Activated CD8-positive, alpha-beta T cell treated with anti-CD3 and anti-CD28 coated beads, Interleukin-2, amount 10 ng/mL, durations not matched to agents 7 days and 5 days (primary cell): ENCODE data around the gene RNF144A. TPM values are rescaled to one million over a fixed set of nuclear protein-coding genes. Genes with fewer than 3 reads are reported as not detected.

Experiments used
- ATAC-seq: fragments of 150-1000 bp; cut with Tn5 transposase; one replicate; pipeline ENCODE4 v1.10.0; 2021; ENCODE audit warnings: moderate library complexity
- CTCF ChIA-PET: fragments of 350-600 bp; sonication (Branson Sonifier 250); formaldehyde crosslinking; loops from one replicate; lab custom pipeline; 2021; ENCODE audit warnings: antibody characterized with exemption; lab: Charles Lee
- POLR2A ChIA-PET: fragments of 350-600 bp; sonication (Branson Sonifier 250); formaldehyde crosslinking; loops from one replicate; lab custom pipeline; 2021; ENCODE audit warnings: antibody characterized with exemption; lab: Charles Lee
- DNase-seq: peaks from one replicate; pipeline ENCODE4 v3.0.0-alpha.2; 2020
- H3K27ac Mint-ChIP-seq: one replicate; pipeline ENCODE4 v1.8.0; 2021; ENCODE audit warnings: mild to moderate bottlenecking, mixed read lengths
- H3K27me3 Mint-ChIP-seq: one replicate; pipeline ENCODE4 v1.8.0; 2021; ENCODE audit warnings: low read depth, mixed read lengths
- H3K36me3 Mint-ChIP-seq: one replicate; pipeline ENCODE4 v1.8.0; 2021; ENCODE audit warnings: low read depth, mixed read lengths
- H3K4me1 Mint-ChIP-seq: one replicate; pipeline ENCODE4 v1.8.0; 2021; ENCODE audit warnings: low read depth, mixed read lengths
- H3K4me3 Mint-ChIP-seq: one replicate; pipeline ENCODE4 v1.8.0; 2021; ENCODE audit warnings: mild to moderate bottlenecking, mixed read lengths
- H3K9me3 Mint-ChIP-seq: one replicate; pipeline ENCODE4 v1.8.0; 2022; ENCODE audit warnings: mixed read lengths; ENCODE audit not compliant: insufficient read depth
- total RNA-seq, 2 experiments: library from RNA; stranded (reverse); gene quantifications; one replicate each; pipeline ENCODE4 v1.2.3, GENCODE V29; 2021

The RNF144A gene
- total RNA-seq, 2 experiments from 2014 or later, result 76.9 to 87.0 TPM

GRCh38 chr2:7035884-7036283 is 118.7 kb downstream of the RNF144A start:
- ChIA-PET POLR2A (no interaction called here), CTCF (interaction anchor here (1.0 to 2.3 kb wide), 4 partner anchors 9 to 139 kb away, joined by 3 to 9 read pairs (median 4); no protein-coding TSS in a partner anchor)
- no peak for DNase-seq
- Mint-ChIP-seq H3K36me3 (peaks cover 75% of the 10 kb centered on the region), H3K9me3 (no peaks in the 10 kb centered on the region), H3K4me1 (no peaks in the 10 kb centered on the region), H3K27me3 (no peaks in the 10 kb centered on the region), H3K4me3 (no peak overlapping the region), H3K27ac (peak overlapping the region; percentile 33)
- ATAC-seq, result no peak

GRCh38 chr2:7037340-7038333 is 120.4 kb downstream of the RNF144A start:
- ATAC-seq (peak; percentile 71), DNase-seq (peak; percentile 59)
- Mint-ChIP-seq H3K27ac (no peak overlapping the region), H3K4me1 (no peaks in the 10 kb centered on the region), H3K9me3 (no peaks in the 10 kb centered on the region), H3K4me3 (no peak overlapping the region), H3K36me3 (peaks cover 72% of the 10 kb centered on the region), H3K27me3 (no peaks in the 10 kb centered on the region)
- ChIA-PET CTCF (no interaction called here), POLR2A (no interaction called here)

GRCh38 chr2:7040547-7040946 is 123.3 kb downstream of the RNF144A start:
- Mint-ChIP-seq H3K36me3 (peaks cover 72% of the 10 kb centered on the region), H3K27ac (peak overlapping the region; percentile 15)

GRCh38 chr2:7041421-7041820 is 124.2 kb downstream of the RNF144A start:
- ATAC-seq (no peak), DNase-seq (no peak)
- H3K4me1 Mint-ChIP-seq, result peaks cover 6% of the 10 kb centered on the region
- H3K4me3 Mint-ChIP-seq, result no peak overlapping the region
- CTCF ChIA-PET, result no interaction called here
- H3K36me3 Mint-ChIP-seq, result peaks cover 69% of the 10 kb centered on the region
- H3K27ac Mint-ChIP-seq, result no peak overlapping the region
- POLR2A ChIA-PET, result no interaction called here
- H3K9me3 Mint-ChIP-seq, result no peaks in the 10 kb centered on the region
- no peaks in the 10 kb centered on the region for H3K27me3 Mint-ChIP-seq

More at GRCh38 chr2:7040547-7040946, 123.3 kb downstream of the RNF144A start:
- Mint-ChIP-seq H3K4me3 (no peak overlapping the region), H3K4me1 (no peaks in the 10 kb centered on the region), H3K9me3 (no peaks in the 10 kb centered on the region), H3K27me3 (no peaks in the 10 kb centered on the region)
- ATAC-seq (no peak), DNase-seq (no peak)
- POLR2A ChIA-PET, result no interaction called here
- CTCF ChIA-PET, result interaction anchor here (1.3 kb wide), 1 partner anchor 14 kb away, joined by 3 read pairs; no protein-coding TSS in a partner anchor

GRCh38 chr2:7043690-7044089 is 126.5 kb downstream of the RNF144A start:
- Mint-ChIP-seq H3K27ac (no peak overlapping the region), H3K9me3 (no peaks in the 10 kb centered on the region), H3K36me3 (peaks cover 63% of the 10 kb centered on the region), H3K4me1 (peaks cover 10% of the 10 kb centered on the region), H3K27me3 (no peaks in the 10 kb centered on the region), H3K4me3 (no peak overlapping the region)
- CTCF ChIA-PET, result interaction anchor here (0.9 to 4.3 kb wide), 34 partner anchors 9 to 222 kb away, joined by 3 to 59 read pairs (median 6); partner anchors contain the start of genes CMPK2, RNF144A and RSAD2
- no peak for DNase-seq
- POLR2A ChIA-PET, result no interaction called here
- no peak for ATAC-seq

GRCh38 chr2:7044253-7045250 is 127.3 kb downstream of the RNF144A start:
- POLR2A ChIA-PET, result interaction anchor here (1.4 kb wide), 1 partner anchor 167 kb away, joined by 4 read pairs; the partner anchor contains the start of gene RSAD2
- Mint-ChIP-seq H3K9me3 (no peaks in the 10 kb centered on the region), H3K4me1 (peaks cover 10% of the 10 kb centered on the region), H3K27ac (no peak overlapping the region), H3K36me3 (peaks cover 59% of the 10 kb centered on the region), H3K27me3 (no peaks in the 10 kb centered on the region), H3K4me3 (no peak overlapping the region)
- CTCF ChIA-PET, result interaction anchor here (0.6 to 4.3 kb wide), 47 partner anchors 9 to 223 kb away, joined by 3 to 59 read pairs (median 5); partner anchors contain the start of genes CMPK2, RNF144A and RSAD2
- ATAC-seq (peak; percentile 60), DNase-seq (peak; percentile 69)

GRCh38 chr2:7045601-7046590 is 128.7 kb downstream of the RNF144A start:
- DNase-seq (no peak), ATAC-seq (no peak)
- Mint-ChIP-seq H3K27ac (no peak overlapping the region), H3K4me3 (no peak overlapping the region), H3K27me3 (no peaks in the 10 kb centered on the region), H3K36me3 (peaks cover 56% of the 10 kb centered on the region), H3K9me3 (no peaks in the 10 kb centered on the region), H3K4me1 (peaks cover 10% of the 10 kb centered on the region)
- POLR2A ChIA-PET, result interaction anchor here (0.6 to 1.4 kb wide), 2 partner anchors 12 to 168 kb away, joined by 4 to 5 read pairs; partner anchors contain the start of gene RSAD2
- CTCF ChIA-PET, result interaction anchor here (0.6 to 4.3 kb wide), 10 partner anchors 8 to 220 kb away, joined by 3 to 59 read pairs (median 14); no protein-coding TSS in a partner anchor

GRCh38 chr2:7047661-7048060 is 130.4 kb downstream of the RNF144A start:
- Mint-ChIP-seq H3K9me3 (no peaks in the 10 kb centered on the region), H3K27ac (peak overlapping the region; percentile 7), H3K36me3 (peaks cover 52% of the 10 kb centered on the region), H3K27me3 (no peaks in the 10 kb centered on the region), H3K4me3 (no peak overlapping the region), H3K4me1 (peaks cover 10% of the 10 kb centered on the region)
- CTCF ChIA-PET, result no interaction called here
- no peak for DNase-seq
- ATAC-seq, result no peak
- POLR2A ChIA-PET, result interaction anchor here (0.7 kb wide), 1 partner anchor 151 kb away, joined by 4 read pairs; no protein-coding TSS in a partner anchor

- Mint-ChIP-seq H3K27me3 (no peaks in the 10 kb centered on the region), H3K9me3 (no peaks in the 10 kb centered on the region), H3K27ac (no peak overlapping the region), H3K4me1 (peaks cover 10% of the 10 kb centered on the region), H3K4me3 (no peak overlapping the region), H3K36me3 (peaks cover 52% of the 10 kb centered on the region)
- ATAC-seq, result no peak
- no peak for DNase-seq
- ChIA-PET POLR2A (interaction anchor here (0.6 kb wide), 1 partner anchor 27 kb away, joined by 3 read pairs; no protein-coding TSS in a partner anchor), CTCF (no interaction called here)
Observed at GRCh38 chr2:7048762-7049294, 131.6 kb downstream of the RNF144A start.

- Mint-ChIP-seq H3K36me3 (peaks cover 29% of the 10 kb centered on the region), H3K27me3 (no peaks in the 10 kb centered on the region), H3K27ac (no peak overlapping the region), H3K4me3 (no peak overlapping the region), H3K9me3 (no peaks in the 10 kb centered on the region), H3K4me1 (no peaks in the 10 kb centered on the region)
- POLR2A ChIA-PET, result no interaction called here
- ATAC-seq (no peak), DNase-seq (no peak)
- CTCF ChIA-PET, result interaction anchor here (0.6 to 3.7 kb wide), 2 partner anchors 8 to 22 kb away, joined by 3 to 21 read pairs; no protein-coding TSS in a partner anchor
Observed at GRCh38 chr2:7052404-7052803, 135.2 kb downstream of the RNF144A start.
